Suppressor macrophage (primary cell): Measurements from ENCODE around the gene P2RX1.
"Not testable (repeated sequence)": the region's sequence is repeated elsewhere in the genome, so short reads cannot be mapped to it uniquely, and the experiment has no call there.

Source experiments
- DNase-seq, 4 experiments: peaks; one replicate each; pipeline ENCODE4 v3.0.0-alpha.2; 2020 to 2022

The P2RX1 gene

GRCh38 chr17:3951420-3951819, 35.2 kb upstream of the P2RX1 start:
- no peak for DNase-seq

DNA sequence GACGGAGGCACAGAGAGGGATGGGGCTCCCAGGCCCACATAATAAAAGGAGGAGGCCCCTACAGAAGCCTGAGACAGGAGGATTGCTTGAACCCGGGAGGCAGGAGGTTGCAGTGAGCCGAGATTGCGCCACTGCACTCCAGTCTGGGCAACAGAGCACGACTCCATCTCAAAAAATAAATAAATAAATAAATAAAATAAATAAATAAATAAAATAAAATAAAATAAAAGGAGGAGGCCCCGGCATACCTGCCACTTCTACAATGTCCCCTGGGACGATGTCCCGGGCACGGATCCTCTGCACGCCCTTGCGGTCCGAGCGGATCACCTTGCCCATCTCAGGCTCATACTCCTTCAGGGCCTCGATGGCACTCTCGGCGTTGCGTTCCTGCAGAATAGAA, 34.7 kb upstream of the P2RX1 start:
- no peak for DNase-seq

GRCh38 chr17:3950584-3950983, 34.3 kb upstream of the P2RX1 start:
- DNase-seq: no peak

DNA sequence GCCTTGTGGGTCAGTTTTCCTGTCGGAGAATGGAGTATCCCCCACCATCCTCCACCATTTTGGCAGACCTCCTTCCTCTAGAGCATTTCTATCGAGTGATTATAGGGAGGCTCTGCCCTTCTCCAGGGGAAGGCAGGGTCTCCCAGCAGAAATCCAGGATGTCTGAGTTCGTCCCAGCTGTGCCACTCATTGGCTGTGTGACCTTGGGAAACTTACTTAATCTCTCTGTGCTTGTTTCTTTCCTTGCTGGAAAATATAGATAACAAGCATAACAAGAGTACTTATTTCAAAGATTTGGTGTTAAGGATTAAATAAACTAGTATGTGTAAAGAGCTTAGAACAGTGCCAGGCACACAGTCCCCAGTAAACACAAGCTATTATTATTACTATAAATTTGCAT, 33.2 kb upstream of the P2RX1 start:
- DNase-seq: no peak

DNA sequence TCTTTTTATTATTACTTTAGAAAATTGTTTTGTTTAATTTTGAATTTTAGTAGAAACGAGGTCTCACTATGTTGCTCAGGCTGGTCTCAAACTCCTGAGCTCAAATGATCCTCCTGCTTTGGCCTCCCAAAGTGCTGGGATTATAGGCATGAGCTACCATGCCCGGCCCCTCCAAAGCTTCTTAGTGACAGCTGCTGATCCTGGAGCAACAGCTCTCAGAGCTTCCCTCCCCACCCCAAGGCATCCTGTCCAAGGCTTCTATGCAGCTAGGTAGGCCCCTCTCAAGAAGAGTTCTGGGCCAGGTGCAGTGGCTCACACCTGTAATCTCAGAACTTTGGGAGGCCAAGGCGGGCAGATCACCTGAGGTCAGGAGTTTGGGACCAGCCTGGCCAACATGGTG, 32.3 kb upstream of the P2RX1 start:
- not testable (repeated sequence) for DNase-seq

GRCh38 chr17:3947318-3947810, 31.1 kb upstream of the P2RX1 start:
- no peak for DNase-seq

DNA sequence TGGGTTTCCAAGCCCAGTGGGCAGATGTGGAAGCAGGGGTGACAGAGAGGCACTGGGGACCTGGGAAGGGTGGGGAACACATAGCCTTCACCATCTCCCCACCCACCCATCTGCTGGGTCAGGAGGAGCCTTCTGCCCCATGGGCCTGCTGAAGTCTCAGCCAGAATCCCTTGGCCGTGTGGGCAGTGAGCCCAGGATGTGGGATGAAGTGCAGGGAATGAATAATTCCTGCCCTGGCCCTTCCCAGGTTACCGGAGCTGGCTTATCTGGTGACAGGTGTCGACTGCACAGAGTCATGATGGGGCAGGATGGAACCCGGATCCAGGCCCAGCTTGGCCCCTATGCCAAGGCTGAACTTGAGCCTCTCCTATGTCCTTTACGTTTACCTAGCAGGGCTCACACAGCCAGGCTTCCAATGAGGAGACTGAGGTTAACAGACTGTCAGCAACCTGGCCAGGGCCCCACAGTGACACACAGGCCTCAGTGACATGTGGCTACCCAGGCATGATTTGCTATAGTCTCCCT, 30.5 kb upstream of the P2RX1 start:
- no peak for DNase-seq

DNA sequence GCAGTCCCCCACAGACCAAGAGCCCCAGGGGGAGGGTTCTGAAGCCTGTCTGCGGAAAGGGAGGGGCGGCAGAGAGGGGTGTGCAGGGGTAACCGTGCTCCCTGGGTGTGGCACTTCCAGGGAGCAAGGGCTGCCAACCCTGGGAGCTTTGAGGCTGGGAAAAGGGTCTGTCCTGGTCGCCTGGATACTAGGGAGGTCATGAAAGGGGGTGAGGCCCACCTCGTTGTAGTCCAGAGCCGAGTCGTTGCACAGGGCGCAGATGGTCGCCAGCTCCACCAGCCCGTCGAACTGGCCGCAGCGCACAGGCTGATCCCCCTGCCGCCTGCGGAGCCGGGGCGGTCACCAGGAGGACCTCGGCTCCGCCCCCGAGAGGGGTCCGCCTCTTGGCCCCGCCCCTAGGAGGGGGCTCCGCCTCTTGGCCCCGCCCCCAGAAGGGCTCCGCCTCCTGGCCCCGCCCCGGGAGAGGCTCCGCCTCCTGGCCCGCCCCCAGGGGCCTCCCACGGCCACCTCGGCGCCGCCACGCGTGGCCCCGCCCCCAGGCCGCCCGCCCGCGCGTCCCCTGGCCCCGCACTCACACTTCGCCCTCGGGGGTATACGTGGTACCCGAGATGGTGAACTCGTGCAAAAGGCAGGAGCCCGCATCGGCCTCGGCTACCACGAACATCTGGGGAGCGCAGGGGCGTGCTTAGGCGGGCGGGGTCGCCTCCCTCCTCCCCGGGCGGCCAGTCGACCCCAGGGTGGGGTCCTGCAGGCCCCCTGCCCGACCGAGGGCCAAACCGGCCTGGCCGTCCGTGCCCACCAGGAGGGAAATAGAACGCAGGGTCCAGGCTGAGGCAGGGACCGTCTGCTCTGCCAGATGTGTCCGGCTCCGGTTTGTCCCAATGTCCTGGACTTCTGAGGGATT, 28.5 kb upstream of the P2RX1 start:
- peak in 3 of 4 experiments; percentile 17 to 34 (median 24) for DNase-seq

GRCh38 chr17:3943240-3943891, 27.1 kb upstream of the P2RX1 start:
- DNase-seq: no peak

- no peak for DNase-seq
Observed at GRCh38 chr17:3940965-3941698, 24.9 kb upstream of the P2RX1 start.

GRCh38 chr17:3937359-3937758, 21.1 kb upstream of the P2RX1 start:
- no peak for DNase-seq

DNA sequence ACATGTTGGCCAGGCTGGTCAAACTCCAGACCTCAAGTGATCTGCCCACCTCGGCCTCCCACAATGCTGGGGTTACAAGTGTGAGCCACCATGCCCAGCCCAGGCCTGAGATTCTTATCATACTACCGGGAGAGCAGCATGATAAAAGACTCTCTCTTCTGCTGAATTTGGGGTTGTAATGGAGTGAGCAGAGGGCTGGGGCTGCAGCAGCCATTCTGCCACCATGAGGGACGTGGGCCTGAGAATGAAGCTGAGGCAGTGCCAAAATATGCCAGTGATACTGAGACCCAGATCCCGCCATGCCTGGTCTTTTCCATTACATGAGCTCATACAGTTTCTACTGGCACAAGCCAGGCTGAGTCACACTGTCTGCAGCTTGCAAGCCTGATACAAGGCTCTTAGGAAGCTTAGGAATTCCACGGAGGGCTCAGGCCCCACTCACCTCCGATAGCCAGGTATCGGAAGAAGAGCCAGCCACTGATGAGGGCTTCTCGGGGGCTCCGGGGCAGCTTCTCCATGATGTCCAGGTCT, 19.6 kb upstream of the P2RX1 start:
- DNase-seq: no peak

GRCh38 chr17:3935140-3935542, 18.9 kb upstream of the P2RX1 start:
- DNase-seq: peak; percentile 78 to 86 (median 82)

- no peak for DNase-seq
Observed at GRCh38 chr17:3929764-3930163, 13.5 kb upstream of the P2RX1 start.

GRCh38 chr17:3929181-3929580, 12.9 kb upstream of the P2RX1 start:
- DNase-seq: peak; percentile 61 to 80 (median 70)

DNA sequence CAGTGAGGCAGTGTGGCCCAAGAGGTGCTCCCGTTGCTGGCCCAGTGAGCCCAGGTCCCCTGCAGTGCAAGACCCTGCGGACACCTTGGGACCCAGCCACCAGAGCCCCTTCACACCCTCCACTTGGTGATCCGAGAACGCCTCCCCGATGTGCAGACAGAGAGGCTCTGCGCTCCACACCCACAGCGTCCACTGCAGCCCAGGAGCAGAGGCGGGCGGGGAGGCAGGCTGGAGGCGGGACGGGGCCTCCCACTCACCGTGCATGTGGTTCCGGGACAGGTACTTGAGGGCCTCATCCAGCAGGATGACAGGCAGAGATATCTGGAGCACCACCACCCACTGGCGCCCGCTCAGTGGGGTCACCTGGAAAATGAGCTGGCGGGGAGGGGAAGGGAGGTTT, 12.1 kb upstream of the P2RX1 start:
- DNase-seq: no peak

DNA sequence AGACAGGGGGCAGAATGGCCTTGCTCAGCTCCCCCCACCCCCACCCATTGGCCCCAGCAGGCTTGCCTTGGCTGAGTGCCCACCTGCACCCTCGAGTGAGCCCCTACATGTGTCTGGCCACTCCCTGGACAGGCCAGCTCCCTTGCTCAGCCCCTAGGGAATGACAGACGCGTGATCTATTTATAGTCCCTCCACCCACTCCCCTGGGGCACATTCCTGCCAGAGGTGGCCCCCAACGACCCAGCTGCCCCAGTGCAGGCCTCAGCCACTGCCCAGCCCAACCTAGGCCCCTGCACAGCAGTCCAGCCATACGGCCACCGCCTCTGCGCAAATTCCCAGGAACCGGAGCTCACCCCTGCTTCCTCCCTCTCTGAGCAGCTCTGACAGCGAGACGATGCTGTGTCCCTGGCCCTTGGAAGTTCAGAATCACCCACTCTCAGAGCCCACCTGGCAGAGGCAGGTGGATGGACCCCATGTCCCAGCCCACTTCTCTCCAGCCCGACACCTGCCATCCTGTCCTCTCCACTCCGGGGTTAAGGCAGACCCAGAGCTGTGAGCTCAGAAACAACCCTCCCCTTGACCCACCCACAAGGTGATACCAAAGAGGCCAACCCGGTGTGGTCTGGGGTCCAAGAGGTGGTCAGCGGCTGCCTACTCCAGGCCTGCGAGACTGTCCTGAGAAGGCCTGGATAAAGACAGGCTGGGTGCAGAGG, 11.5 kb upstream of the P2RX1 start:
- DNase-seq: no peak

GRCh38 chr17:3926860-3927627, 10.8 kb upstream of the P2RX1 start:
- DNase-seq: no peak

DNA sequence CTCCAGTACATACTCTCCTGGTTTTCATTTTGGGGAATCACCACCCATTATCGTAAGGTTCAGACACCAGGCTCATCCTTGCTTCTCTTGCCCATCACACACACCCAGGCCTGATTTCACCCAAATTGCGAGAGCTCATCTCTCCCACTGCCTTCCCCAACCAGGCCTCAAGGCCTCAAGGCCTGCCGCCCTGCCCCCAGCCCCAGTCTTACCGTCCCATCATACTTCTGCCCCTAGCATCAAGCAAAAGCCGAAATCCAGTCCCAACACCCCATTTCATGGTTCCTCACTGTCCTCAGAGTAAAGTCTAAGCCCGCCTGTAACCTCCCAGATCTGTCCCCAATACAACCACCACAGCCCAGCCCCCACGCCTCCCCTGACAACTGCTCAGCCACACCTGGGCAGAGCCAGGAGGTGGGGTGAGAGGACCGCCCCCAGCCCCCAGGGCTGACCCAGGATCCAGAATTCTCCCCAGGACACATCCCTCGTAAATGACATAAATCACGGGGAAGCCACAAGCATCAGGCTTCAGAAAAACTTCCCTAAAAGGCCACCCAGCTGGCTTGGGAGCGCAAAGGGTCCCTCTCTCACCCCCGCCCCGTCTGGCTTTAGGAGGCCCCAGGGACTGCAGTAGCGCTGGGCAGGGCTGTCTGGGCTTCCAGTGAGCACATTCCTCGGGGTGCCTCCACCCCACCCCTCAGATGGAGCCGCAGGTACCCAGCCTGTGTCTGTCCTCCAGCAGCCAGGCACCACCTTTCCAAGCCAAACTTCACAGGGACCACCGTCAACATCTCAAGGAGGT, 9.6 kb upstream of the P2RX1 start:
- DNase-seq: no peak
